Stimulated activated naive CD8-positive, alpha-beta T cell treated with anti-CD3 and anti-CD28 coated beads, Interleukin-15, amount 100 ng/mL, for 72 hours (primary cell): ENCODE data around the gene DCDC2B.
A peak's percentile ranks its signal among the peaks of the same experiment; 100 is the strongest.
"Not testable (repeated sequence)": the region's sequence is repeated elsewhere in the genome, so short reads cannot be mapped to it uniquely, and the experiment has no call there.

Experiments
- ATAC-seq: fragments of 150-1000 bp; cut with Tn5 transposase; 2 replicates; pipeline ENCODE4 v1.10.0; 2021; ENCODE audit warnings: mild to moderate bottlenecking, moderate library complexity
- DNase-seq, 2 donors: peaks; one replicate each; pipeline ENCODE4 v3.0.0; 2021 to 2022
- H3K27ac Mint-ChIP-seq, 2 donors: one replicate each; pipeline ENCODE4 v1.8.0; 2022; ENCODE audit warnings: mild to moderate bottlenecking in 2 of 2, mixed read lengths in 2 of 2, moderate library complexity in 2 of 2
- H3K27me3 Mint-ChIP-seq: one replicate; pipeline ENCODE4 v1.8.0; 2022; ENCODE audit warnings: mixed read lengths
- H3K4me1 Mint-ChIP-seq: one replicate; pipeline ENCODE4 v1.8.0; 2022; ENCODE audit warnings: mild to moderate bottlenecking, mixed read lengths
- H3K4me3 Mint-ChIP-seq, 2 donors: one replicate each; pipeline ENCODE4 v1.8.0; 2022; ENCODE audit warnings: mild to moderate bottlenecking in 2 of 2, mixed read lengths in 2 of 2, moderate library complexity in 1 of 2
- H3K9me3 Mint-ChIP-seq, 2 donors: one replicate each; pipeline ENCODE4 v1.8.0; 2022; ENCODE audit warnings: mixed read lengths in 2 of 2

DCDC2B gene

GRCh38 chr1:32208891-32209328 lies at the start of gene DCDC2B:
TSS of gene DCDC2B (plus strand) at chr1:32209089. CDS start at chr1:32209094, 5 bp downstream.
- no peak within 1 kb of the TSS for H3K27ac Mint-ChIP-seq
- ATAC-seq (no peak), DNase-seq (no peak)

GRCh38 chr1:32159189-32159588 lies 49.7 kb upstream of the DCDC2B start:
- peak overlapping the region in 1 of 2 donors; percentile 48 for H3K27ac Mint-ChIP-seq

More at GRCh38 chr1:32208891-32209328, at the start of gene DCDC2B:
- Mint-ChIP-seq H3K4me3 (no peak within 1 kb of the TSS), H3K4me1 (peaks cover 65% of the 10 kb centered on the region), H3K27me3 (no peaks in the 10 kb centered on the region), H3K9me3 (no peaks in the 10 kb centered on the region)

GRCh38 chr1:32163405-32163804 lies 45.5 kb upstream of the DCDC2B start:
- H3K4me3 Mint-ChIP-seq, result no peak overlapping the region

More at GRCh38 chr1:32159189-32159588, 49.7 kb upstream of the DCDC2B start:
- no peak overlapping the region for H3K4me3 Mint-ChIP-seq
- no peaks in the 10 kb centered on the region for H3K9me3 Mint-ChIP-seq
- DNase-seq, result no peak
- peaks cover 8% of the 10 kb centered on the region for H3K4me1 Mint-ChIP-seq
- peak; percentile 70 for ATAC-seq
- H3K27me3 Mint-ChIP-seq, result no peaks in the 10 kb centered on the region

GRCh38 chr1:32165633-32166032 lies 43.3 kb upstream of the DCDC2B start:
- not testable (repeated sequence) for DNase-seq, H3K4me3 Mint-ChIP-seq, H3K27me3 Mint-ChIP-seq, ATAC-seq, H3K9me3 Mint-ChIP-seq, H3K4me1 Mint-ChIP-seq
- H3K27ac Mint-ChIP-seq, result peak overlapping the region in 1 of 2 donors; percentile 67

More at GRCh38 chr1:32163405-32163804, 45.5 kb upstream of the DCDC2B start:
- no peaks in the 10 kb centered on the region for H3K27me3 Mint-ChIP-seq
- ATAC-seq, result no peak
- H3K4me1 Mint-ChIP-seq, result peaks cover 8% of the 10 kb centered on the region
- no peaks in the 10 kb centered on the region for H3K9me3 Mint-ChIP-seq
- H3K27ac Mint-ChIP-seq, result no peak overlapping the region
- DNase-seq, result no peak

- Mint-ChIP-seq H3K27ac (no peak overlapping the region), H3K4me3 (no peak overlapping the region), H3K27me3 (no peaks in the 10 kb centered on the region), H3K9me3 (no peaks in the 10 kb centered on the region), H3K4me1 (peaks cover 21% of the 10 kb centered on the region)
- ATAC-seq, result no peak
- DNase-seq, result no peak
Observed at GRCh38 chr1:32170991-32171390, 37.9 kb upstream of the DCDC2B start.

GRCh38 chr1:32172621-32173245 lies 36.2 kb upstream of the DCDC2B start:
- Mint-ChIP-seq H3K9me3 (no peaks in the 10 kb centered on the region), H3K27ac (peak overlapping the region in 1 of 2 donors; percentile 85), H3K27me3 (no peaks in the 10 kb centered on the region), H3K4me3 (no peak overlapping the region), H3K4me1 (peaks cover 21% of the 10 kb centered on the region)
- DNase-seq, result no peak
- no peak for ATAC-seq

GRCh38 chr1:32178380-32179192 lies 30.3 kb upstream of the DCDC2B start:
- ATAC-seq (no peak), DNase-seq (no peak)
- H3K9me3 Mint-ChIP-seq, result no peaks in the 10 kb centered on the region

GRCh38 chr1:32179193-32179442 lies 29.8 kb upstream of the DCDC2B start:
- H3K4me1 Mint-ChIP-seq, result peaks cover 46% of the 10 kb centered on the region
- ATAC-seq (no peak), DNase-seq (no peak)
- H3K27me3 Mint-ChIP-seq, result no peaks in the 10 kb centered on the region
- peak overlapping the region; percentile 92 to 99 for H3K4me3 Mint-ChIP-seq
- H3K27ac Mint-ChIP-seq, result peak overlapping the region; percentile 94 to 99
- no peaks in the 10 kb centered on the region for H3K9me3 Mint-ChIP-seq

More at GRCh38 chr1:32178380-32179192, 30.3 kb upstream of the DCDC2B start:
- Mint-ChIP-seq H3K27ac (peak overlapping the region; percentile 94 to 99), H3K4me3 (peak overlapping the region; percentile 92 to 99), H3K27me3 (no peaks in the 10 kb centered on the region), H3K4me1 (peaks cover 41% of the 10 kb centered on the region)

GRCh38 chr1:32179443-32180185 lies 29.3 kb upstream of the DCDC2B start, which contains the start of gene TXLNA:
TSS of gene TXLNA (plus strand) at chr1:32179675. CDS start at chr1:32180346, 671 bp downstream.
- Mint-ChIP-seq H3K4me3 (peak within 1 kb of the TSS; percentile 92 to 99), H3K27ac (peak within 1 kb of the TSS; percentile 99), H3K4me1 (peaks cover 51% of the 10 kb centered on the region), H3K27me3 (no peaks in the 10 kb centered on the region), H3K9me3 (no peaks in the 10 kb centered on the region)
- peak; percentile 92 for ATAC-seq
- DNase-seq, result peak; percentile 90 to 92

GRCh38 chr1:32180186-32181060 lies 28.5 kb upstream of the DCDC2B start:
- DNase-seq, result peak in 1 of 2 donors; percentile 55
- no peaks in the 10 kb centered on the region for H3K9me3 Mint-ChIP-seq
- peaks cover 58% of the 10 kb centered on the region for H3K4me1 Mint-ChIP-seq
- peak overlapping the region; percentile 92 to 99 for H3K4me3 Mint-ChIP-seq
- peak; percentile 42 for ATAC-seq
- H3K27ac Mint-ChIP-seq, result peak overlapping the region; percentile 90 to 99
- no peaks in the 10 kb centered on the region for H3K27me3 Mint-ChIP-seq

- Mint-ChIP-seq H3K27me3 (no peaks in the 10 kb centered on the region), H3K9me3 (no peaks in the 10 kb centered on the region), H3K4me1 (peaks cover 65% of the 10 kb centered on the region), H3K27ac (peak overlapping the region; percentile 75 to 90), H3K4me3 (peak overlapping the region; percentile 92 to 99)
- ATAC-seq (no peak), DNase-seq (no peak)
Observed at GRCh38 chr1:32181065-32181464, 27.8 kb upstream of the DCDC2B start.

- peak overlapping the region; percentile 75 to 90 for H3K27ac Mint-ChIP-seq
- H3K4me3 Mint-ChIP-seq, result peak overlapping the region; percentile 92 to 99
- no peaks in the 10 kb centered on the region for H3K9me3 Mint-ChIP-seq
- no peaks in the 10 kb centered on the region for H3K27me3 Mint-ChIP-seq
- ATAC-seq (no peak), DNase-seq (no peak)
- peaks cover 70% of the 10 kb centered on the region for H3K4me1 Mint-ChIP-seq
Observed at GRCh38 chr1:32181563-32181962, 27.3 kb upstream of the DCDC2B start.

GRCh38 chr1:32182060-32182459 lies 26.8 kb upstream of the DCDC2B start:
- no peaks in the 10 kb centered on the region for H3K9me3 Mint-ChIP-seq
- H3K27me3 Mint-ChIP-seq, result no peaks in the 10 kb centered on the region
- ATAC-seq, result no peak
- peak overlapping the region; percentile 41 to 91 for H3K27ac Mint-ChIP-seq
- H3K4me3 Mint-ChIP-seq, result peak overlapping the region; percentile 65 to 99
- no peak for DNase-seq
- H3K4me1 Mint-ChIP-seq, result peaks cover 75% of the 10 kb centered on the region

- DNase-seq (no peak), ATAC-seq (no peak)
- Mint-ChIP-seq H3K9me3 (no peaks in the 10 kb centered on the region), H3K27ac (peak overlapping the region; percentile 55 to 66), H3K27me3 (no peaks in the 10 kb centered on the region), H3K4me3 (peak overlapping the region; percentile 58 to 60), H3K4me1 (peaks cover 72% of the 10 kb centered on the region)
Observed at GRCh38 chr1:32184650-32185049, 24.2 kb upstream of the DCDC2B start.

GRCh38 chr1:32186077-32186476 lies 22.8 kb upstream of the DCDC2B start:
- H3K4me1 Mint-ChIP-seq, result peaks cover 62% of the 10 kb centered on the region
- H3K27me3 Mint-ChIP-seq, result no peaks in the 10 kb centered on the region
- peak overlapping the region; percentile 100 for H3K27ac Mint-ChIP-seq
- no peaks in the 10 kb centered on the region for H3K9me3 Mint-ChIP-seq
- ATAC-seq (peak; percentile 83), DNase-seq (peak in 1 of 2 donors; percentile 45)
- peak overlapping the region; percentile 81 for H3K4me3 Mint-ChIP-seq
